Measurements from ENCODE around the gene LCN12.

The LCN12 gene

GRCh38 chr9:136952321-136952850, 313 bp downstream of the LCN12 start:
- TF ChIP-seq, protein P1, sequence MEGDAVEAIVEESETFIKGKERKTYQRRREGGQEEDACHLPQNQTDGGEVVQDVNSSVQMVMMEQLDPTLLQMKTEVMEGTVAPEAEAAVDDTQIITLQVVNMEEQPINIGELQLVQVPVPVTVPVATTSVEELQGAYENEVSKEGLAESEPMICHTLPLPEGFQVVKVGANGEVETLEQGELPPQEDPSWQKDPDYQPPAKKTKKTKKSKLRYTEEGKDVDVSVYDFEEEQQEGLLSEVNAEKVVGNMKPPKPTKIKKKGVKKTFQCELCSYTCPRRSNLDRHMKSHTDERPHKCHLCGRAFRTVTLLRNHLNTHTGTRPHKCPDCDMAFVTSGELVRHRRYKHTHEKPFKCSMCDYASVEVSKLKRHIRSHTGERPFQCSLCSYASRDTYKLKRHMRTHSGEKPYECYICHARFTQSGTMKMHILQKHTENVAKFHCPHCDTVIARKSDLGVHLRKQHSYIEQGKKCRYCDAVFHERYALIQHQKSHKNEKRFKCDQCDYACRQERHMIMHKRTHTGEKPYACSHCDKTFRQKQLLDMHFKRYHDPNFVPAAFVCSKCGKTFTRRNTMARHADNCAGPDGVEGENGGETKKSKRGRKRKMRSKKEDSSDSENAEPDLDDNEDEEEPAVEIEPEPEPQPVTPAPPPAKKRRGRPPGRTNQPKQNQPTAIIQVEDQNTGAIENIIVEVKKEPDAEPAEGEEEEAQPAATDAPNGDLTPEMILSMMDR (IDR thresholded peaks at IDR 0.05; ENCODE audit: low read length, missing control alignments), result no peak
- DNase-seq (ENCODE audit: low read depth), result no peak
- no peak overlapping the region for H3K4me3 ChIP-seq (replicated peaks; ENCODE audit: low read depth, low read length)

- no peak overlapping the region for H3K4me3 ChIP-seq (replicated peaks; ENCODE audit: low read depth, low read length)
- TF ChIP-seq, protein P1 (IDR thresholded peaks at IDR 0.05; ENCODE audit: low read length, missing control alignments), result no peak
- DNase-seq (ENCODE audit: low read depth), result no peak
These were observed 1.1 kb downstream of the LCN12 start for GRCh38 chr9:136952876-136953770.

- H3K4me3 ChIP-seq (replicated peaks; ENCODE audit: low read depth, low read length), result no peak overlapping the region
- no peak for DNase-seq (ENCODE audit: low read depth)
- TF ChIP-seq, protein P1 (IDR thresholded peaks at IDR 0.05; ENCODE audit: low read length, missing control alignments), result no peak
These were observed 1.7 kb downstream of the LCN12 start for GRCh38 chr9:136953771-136954269.

GRCh38 chr9:136954270-136955083, 2.4 kb downstream of the LCN12 start:
- no peak for DNase-seq (ENCODE audit: low read depth)
- TF ChIP-seq, protein P1 (IDR thresholded peaks at IDR 0.05; ENCODE audit: low read length, missing control alignments), result no peak
- no peak overlapping the region for H3K4me3 ChIP-seq (replicated peaks; ENCODE audit: low read depth, low read length)

- no peak for DNase-seq (ENCODE audit: low read depth)
- TF ChIP-seq, protein P1 (IDR thresholded peaks at IDR 0.05; ENCODE audit: low read length, missing control alignments), result no peak
- no peak overlapping the region for H3K4me3 ChIP-seq (replicated peaks; ENCODE audit: low read depth, low read length)
These were observed 3.3 kb downstream of the LCN12 start for GRCh38 chr9:136955202-136955942.

DNA sequence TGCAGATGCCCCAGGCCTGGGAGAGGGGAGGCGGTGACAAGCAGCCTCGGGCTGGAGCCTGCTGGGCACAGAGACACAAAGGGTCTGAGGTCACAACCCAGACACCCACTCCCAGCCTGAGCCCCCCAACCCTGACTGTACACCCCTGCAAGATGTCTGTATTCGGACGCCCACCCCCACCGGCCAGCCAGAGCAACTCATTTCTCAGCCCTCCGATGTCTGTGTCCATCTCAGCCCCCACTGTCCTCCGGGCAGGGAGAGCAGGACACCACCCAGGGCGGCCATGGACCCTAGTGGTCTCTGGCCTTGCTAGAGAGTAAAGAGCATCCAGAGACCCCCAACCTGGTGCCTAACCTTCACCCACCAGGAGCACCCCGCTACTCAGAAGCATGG, 3.9 kb downstream of the LCN12 start:
- TF ChIP-seq, protein P1 (IDR thresholded peaks at IDR 0.05; ENCODE audit: low read length, missing control alignments), result no peak
- H3K4me3 ChIP-seq (replicated peaks; ENCODE audit: low read depth, low read length), result no peak overlapping the region
- no peak for DNase-seq (ENCODE audit: low read depth)
